Measurements from ENCODE around the gene NCKAP5L. TPM values are rescaled to one million over a fixed set of nuclear protein-coding genes. Genes with fewer than 3 reads are reported as not detected.
A peak's percentile ranks its signal among the peaks of the same experiment; 100 is the strongest.

The NCKAP5L gene
- polyA plus RNA-seq, 2 of the 4 experiments (the other 2 are of a cell fraction): 3.0 to 8.5 TPM

- TF ChIP-seq SMC3 (IDR thresholded peaks at IDR 0.05) (peak; percentile 54), MAX (IDR thresholded peaks at IDR 0.05) (no peak), RNF2 (IDR thresholded peaks at IDR 0.05; ENCODE audit: borderline replicate concordance, low read depth) (no peak), RAD21 (conservative IDR thresholded peaks at IDR 0.05 in 1 of 2, IDR thresholded peaks at IDR 0.05 in 1 of 2) (peak; percentile 52 to 67), PHF8 (IDR thresholded peaks at IDR 0.05; ENCODE audit: borderline replicate concordance, low read depth) (no peak), USF2 (IDR thresholded peaks at IDR 0.05) (no peak), CTCF (IDR thresholded peaks at IDR 0.05) (peak; percentile 64)
- WGBS (ENCODE audit: missing lambda C conversion rate): 53% methylated on average over 19 of the region's 19 CpGs
- Histone ChIP-seq H3K4me3 (no peak overlapping the region), H3K9me3 (no peaks in the 10 kb centered on the region), H3K4me2 (no peak overlapping the region), H3K27ac (no peak overlapping the region), H3K4me1 (no peaks in the 10 kb centered on the region)
- POLR2A ChIA-PET: interaction anchor here (0.6 to 0.8 kb wide), 2 partner anchors 37 to 130 kb away, joined by 3 read pairs; no protein-coding TSS in a partner anchor
- FAIRE-seq (no peak), DNase-seq (ENCODE audit: low read depth in 1 of 2, low spot score in 1 of 2) (peak; percentile 51 to 85), ATAC-seq (peak; percentile 77 to 83)
- CTCF ChIA-PET: interaction anchor here (0.6 to 5.9 kb wide), 46 partner anchors 9 to 289 kb away, joined by 3 to 69 read pairs (median 6); partner anchors contain the start of gene TMBIM6
These were observed 50.1 kb downstream of the NCKAP5L start for GRCh38 chr12:49777800-49778748.

- H3K4me1 ChIP-seq: no peaks in the 10 kb centered on the region
- no peak for FAIRE-seq
- no peak overlapping the region for H3K4me2 ChIP-seq
- no peak for DNase-seq (ENCODE audit: low read depth in 1 of 2, low spot score in 1 of 2)
- no peak overlapping the region for H3K4me3 ChIP-seq
- TF ChIP-seq CEBPB (IDR thresholded peaks at IDR 0.05) (no peak), JUNB (IDR thresholded peaks at IDR 0.05) (no peak), SREBF2 (IDR thresholded peaks at IDR 0.05) (no peak), MAFK (IDR thresholded peaks at IDR 0.05; ENCODE audit: partially characterized antibody) (no peak), RARB (CRISPR knock-in tag; IDR thresholded peaks at IDR 0.05) (no peak), HOXB5 (CRISPR knock-in tag; IDR thresholded peaks at IDR 0.05) (no peak), CHD2 (IDR thresholded peaks at IDR 0.05; ENCODE audit: low read length, partially characterized antibody) (no peak)
- H3K9me3 ChIP-seq: no peaks in the 10 kb centered on the region
- H3K27ac ChIP-seq: no peak overlapping the region
- WGBS (ENCODE audit: missing lambda C conversion rate): 77% methylated on average over 3 of the region's 3 CpGs
- ATAC-seq: no peak
- POLR2A ChIA-PET: no interaction called here
- CTCF ChIA-PET: interaction anchor here (0.6 to 5.9 kb wide), 38 partner anchors 9 to 289 kb away, joined by 3 to 69 read pairs (median 6); no protein-coding TSS in a partner anchor
These were observed 50.9 kb downstream of the NCKAP5L start for GRCh38 chr12:49777341-49777740.

- Histone ChIP-seq H3K4me1 (no peaks in the 10 kb centered on the region), H3K27ac (peak overlapping the region; percentile 25 to 67; a peak in 5 of 6 replicates), H3K9me3 (no peaks in the 10 kb centered on the region), H3K4me2 (peak overlapping the region; percentile 41; the same call in 1 of the 3 replicates), H3K4me3 (no peak overlapping the region)
- WGBS (ENCODE audit: missing lambda C conversion rate): 90% methylated on average over 5 of the region's 5 CpGs
- TF ChIP-seq CBX8 (IDR thresholded peaks at IDR 0.05) (no peak), E2F6 (IDR thresholded peaks at IDR 0.05; ENCODE audit: borderline replicate concordance, low read depth) (no peak), MAFK (IDR thresholded peaks at IDR 0.05; ENCODE audit: partially characterized antibody) (no peak)
- no peak for ATAC-seq
- ChIA-PET CTCF (interaction anchor here (0.6 to 5.9 kb wide), 31 partner anchors 9 to 290 kb away, joined by 3 to 69 read pairs (median 6); no protein-coding TSS in a partner anchor), POLR2A (no interaction called here)
- no peak for FAIRE-seq
- no peak for DNase-seq (ENCODE audit: low read depth in 1 of 2, low spot score in 1 of 2)
These were observed 51.4 kb downstream of the NCKAP5L start for GRCh38 chr12:49776858-49777257.

All from A549 (cell line).